ENCODE data around the gene EIF4ENIF1.
"Not testable (repeated sequence)": the region's sequence is repeated elsewhere in the genome, so short reads cannot be mapped to it uniquely, and the experiment has no call there.

EIF4ENIF1 gene

DNA sequence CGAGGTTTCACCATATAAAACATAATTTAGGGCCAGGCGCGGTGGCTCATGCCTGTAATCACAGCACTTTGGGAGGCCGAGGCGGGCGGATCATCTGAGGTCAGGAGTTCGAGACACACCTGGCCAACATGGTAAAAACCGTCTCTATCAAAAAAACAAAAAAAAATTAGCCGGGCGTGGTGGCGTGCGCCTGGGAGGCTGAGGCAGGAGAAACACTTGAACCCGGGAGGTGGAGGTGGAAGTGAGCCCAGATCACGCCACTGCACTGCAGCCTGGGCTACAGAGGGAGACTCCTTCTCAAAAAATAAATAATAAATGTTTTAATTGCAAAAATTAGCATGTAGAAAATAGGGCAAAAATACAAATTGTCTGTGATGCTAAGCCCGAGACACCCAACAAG is 5.7 kb upstream of the EIF4ENIF1 start:
- no peak for DNase-seq (ENCODE audit: low read depth, low spot score)

- DNase-seq (ENCODE audit: low read depth, low spot score): not testable (repeated sequence)
Observed at GRCh38 chr22:31493355-31493754, 3.7 kb upstream of the EIF4ENIF1 start.

GRCh38 chr22:31492151-31492550 is 2.5 kb upstream of the EIF4ENIF1 start:
- DNase-seq (ENCODE audit: low read depth, low spot score): no peak

GRCh38 chr22:31491218-31491962 is 1.7 kb upstream of the EIF4ENIF1 start:
- peak; percentile 23 for DNase-seq (ENCODE audit: low read depth, low spot score)

- peak; percentile 32 for DNase-seq (ENCODE audit: low read depth, low spot score)
Observed at GRCh38 chr22:31490496-31490925, 869 bp upstream of the EIF4ENIF1 start.

GRCh38 chr22:31488988-31489617 is 539 bp downstream of the EIF4ENIF1 start:
- DNase-seq (ENCODE audit: low read depth, low spot score): peak; percentile 47

DNA sequence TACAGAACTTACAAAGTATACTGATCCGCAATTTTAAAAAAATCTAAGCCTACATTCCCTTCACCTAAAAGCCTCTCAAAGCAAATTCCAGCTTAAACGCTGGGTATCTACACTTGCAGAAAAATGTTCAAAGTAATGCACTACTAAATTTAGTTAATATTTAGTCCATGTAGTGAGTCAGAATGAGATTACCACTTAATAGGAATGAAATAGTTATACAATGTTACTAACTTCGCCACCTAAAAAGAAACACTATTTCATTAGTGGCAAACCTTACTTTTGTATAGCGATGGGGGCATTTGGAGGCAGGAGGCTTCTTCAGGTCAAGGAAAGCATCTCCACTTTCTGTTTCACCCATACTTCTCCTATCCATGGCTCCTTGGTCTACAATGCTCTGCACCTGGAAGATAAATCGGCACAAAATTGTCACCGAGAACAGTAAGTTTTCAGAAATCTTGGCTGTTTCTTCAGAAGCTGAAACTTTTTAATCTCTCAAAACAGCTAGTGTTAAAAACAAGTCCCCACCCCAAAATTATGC is 1.2 kb downstream of the EIF4ENIF1 start:
- DNase-seq (ENCODE audit: low read depth, low spot score): no peak

DNA sequence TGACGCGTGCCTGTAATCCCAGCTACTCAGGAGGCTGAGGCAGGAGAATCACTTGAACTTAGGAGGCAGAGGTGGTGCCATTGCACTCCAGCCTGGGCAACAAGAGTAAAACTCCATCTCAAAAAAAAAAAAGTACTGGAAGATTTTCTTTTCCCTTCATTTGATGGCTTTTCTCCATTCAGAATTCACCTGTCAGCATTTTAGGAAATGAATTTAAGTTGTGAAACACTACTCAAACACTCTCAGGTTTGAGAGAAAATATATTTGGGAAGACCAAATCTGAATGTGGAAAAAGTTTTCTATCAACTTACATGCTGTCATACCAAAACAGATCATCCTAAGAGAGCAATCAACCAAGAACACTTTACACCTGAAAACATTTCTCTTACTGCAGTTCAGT is 2.7 kb downstream of the EIF4ENIF1 start:
- DNase-seq (ENCODE audit: low read depth, low spot score): no peak

DNA sequence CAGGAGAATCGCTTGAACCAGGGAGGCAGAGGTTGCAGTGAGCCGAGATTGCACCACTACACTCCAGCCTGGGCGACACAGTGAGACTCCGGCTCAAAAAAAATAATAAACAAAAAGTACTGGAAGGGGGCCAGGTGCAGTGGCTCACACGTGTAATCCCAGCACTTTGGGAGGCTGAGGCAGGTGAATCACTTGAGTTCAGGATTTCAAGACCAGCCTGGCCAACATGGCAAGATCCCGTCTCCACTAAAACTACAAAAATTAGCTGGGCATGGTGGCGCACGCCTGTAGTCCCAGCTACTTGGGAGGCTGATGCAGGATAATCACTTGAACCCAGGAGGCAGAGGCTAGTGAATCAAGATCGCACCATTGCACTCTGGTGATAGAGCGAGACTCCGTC is 3.3 kb downstream of the EIF4ENIF1 start:
- DNase-seq (ENCODE audit: low read depth, low spot score): not testable (repeated sequence)

- not testable (repeated sequence) for DNase-seq (ENCODE audit: low read depth, low spot score)
Observed at GRCh38 chr22:31482470-31482869, 7.2 kb downstream of the EIF4ENIF1 start.

- no peak for DNase-seq (ENCODE audit: low read depth, low spot score)
Observed at GRCh38 chr22:31481129-31481528, 8.5 kb downstream of the EIF4ENIF1 start.

GRCh38 chr22:31477329-31477728 is 12.3 kb downstream of the EIF4ENIF1 start:
- DNase-seq (ENCODE audit: low read depth, low spot score): no peak

- DNase-seq (ENCODE audit: low read depth, low spot score): no peak
Observed at GRCh38 chr22:31475800-31476199, 13.8 kb downstream of the EIF4ENIF1 start.

GRCh38 chr22:31474743-31475142 is 14.9 kb downstream of the EIF4ENIF1 start:
- no peak for DNase-seq (ENCODE audit: low read depth, low spot score)

DNA sequence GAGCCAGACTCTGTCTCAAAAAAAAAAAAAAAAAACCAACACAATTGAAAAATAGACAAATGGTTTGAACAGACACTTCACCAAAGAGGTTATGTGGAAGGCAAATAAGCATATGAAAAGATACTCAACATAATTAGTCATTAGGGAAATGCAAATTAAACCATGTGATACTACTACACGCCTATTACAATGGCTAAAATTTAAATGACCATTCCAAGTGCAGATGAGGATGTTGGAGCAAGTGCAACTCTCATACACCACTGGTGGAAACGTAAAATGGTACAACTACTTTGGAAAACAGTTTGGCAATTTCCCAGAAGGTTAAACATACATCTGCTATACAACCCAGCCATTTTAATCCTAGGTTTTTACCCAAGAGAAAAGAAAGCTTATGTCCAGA is 24.3 kb downstream of the EIF4ENIF1 start:
- no peak for DNase-seq (ENCODE audit: low read depth, low spot score)

DNA sequence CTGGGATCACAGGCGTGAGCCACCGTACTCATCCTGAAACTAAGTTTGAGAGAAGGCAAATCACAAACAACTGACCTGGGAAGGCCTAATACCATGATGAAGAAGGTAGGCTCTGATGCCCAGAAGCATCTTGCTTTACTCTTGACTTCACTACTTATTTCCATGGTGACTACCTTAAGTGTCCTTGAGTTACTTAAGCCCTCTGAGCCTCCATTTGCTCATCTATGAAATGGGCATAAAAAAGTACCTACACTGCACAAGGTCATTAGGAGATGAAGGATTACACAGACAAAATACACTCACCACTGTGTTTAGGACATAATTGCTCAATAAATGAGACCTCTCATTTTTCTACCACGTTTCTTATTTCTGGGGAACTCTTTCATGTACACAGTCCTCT is 27.9 kb downstream of the EIF4ENIF1 start:
- DNase-seq (ENCODE audit: low read depth, low spot score): no peak

GRCh38 chr22:31451709-31452571 is 37.7 kb downstream of the EIF4ENIF1 start:
- DNase-seq (ENCODE audit: low read depth, low spot score): peak; percentile 8

- no peak for DNase-seq (ENCODE audit: low read depth, low spot score)
Observed at GRCh38 chr22:31449506-31449905, 40.1 kb downstream of the EIF4ENIF1 start.

DNA sequence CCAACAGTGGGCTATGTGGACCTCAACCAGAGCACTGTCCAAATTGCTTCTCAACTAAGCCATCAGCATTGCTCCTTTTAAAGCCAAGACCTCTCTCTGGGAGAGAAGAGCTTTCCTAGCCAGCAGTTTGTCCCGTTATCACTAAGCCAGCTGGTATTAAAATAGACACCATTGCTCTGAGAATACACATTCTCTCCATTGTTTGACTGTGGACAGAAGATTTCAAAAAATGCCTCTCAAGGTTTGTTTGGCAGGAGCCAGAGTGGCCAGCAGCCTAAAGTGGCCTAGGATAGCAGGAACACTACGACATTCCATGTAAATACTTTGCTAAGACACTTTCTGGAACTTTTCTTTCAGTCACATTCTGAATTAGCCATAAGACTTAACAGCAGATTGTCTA is 41.3 kb downstream of the EIF4ENIF1 start:
- no peak for DNase-seq (ENCODE audit: low read depth, low spot score)

- DNase-seq (ENCODE audit: low read depth, low spot score): no peak
Observed at GRCh38 chr22:31447337-31447736, 42.3 kb downstream of the EIF4ENIF1 start.

GRCh38 chr22:31446767-31447166 is 42.9 kb downstream of the EIF4ENIF1 start:
- DNase-seq (ENCODE audit: low read depth, low spot score): no peak

DNA sequence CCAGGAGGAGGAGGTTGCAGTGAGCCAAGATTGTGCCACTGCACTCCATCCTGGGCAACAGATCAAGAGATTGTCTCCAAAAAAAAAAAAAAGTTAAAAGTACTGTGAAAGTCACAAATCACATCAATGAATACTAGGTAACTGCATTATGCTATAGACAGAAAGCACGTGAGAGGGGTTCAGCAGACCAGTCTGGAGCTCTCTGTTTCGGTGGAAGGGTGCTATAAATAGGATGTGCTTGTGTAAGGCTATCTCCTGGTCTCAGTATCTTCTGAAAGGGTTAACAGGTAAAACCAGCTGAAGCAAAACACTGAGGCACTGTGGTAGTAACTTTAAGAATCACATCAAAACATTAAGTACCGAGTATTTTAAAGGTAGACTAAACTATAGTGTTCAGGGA is 43.4 kb downstream of the EIF4ENIF1 start:
- no peak for DNase-seq (ENCODE audit: low read depth, low spot score)

All from ELF-1 (cell line).